ENCODE measurements around the gene CCNO. TPM values are rescaled to one million over a fixed set of nuclear protein-coding genes. Genes with fewer than 3 reads are reported as not detected.

CCNO gene, protein sequence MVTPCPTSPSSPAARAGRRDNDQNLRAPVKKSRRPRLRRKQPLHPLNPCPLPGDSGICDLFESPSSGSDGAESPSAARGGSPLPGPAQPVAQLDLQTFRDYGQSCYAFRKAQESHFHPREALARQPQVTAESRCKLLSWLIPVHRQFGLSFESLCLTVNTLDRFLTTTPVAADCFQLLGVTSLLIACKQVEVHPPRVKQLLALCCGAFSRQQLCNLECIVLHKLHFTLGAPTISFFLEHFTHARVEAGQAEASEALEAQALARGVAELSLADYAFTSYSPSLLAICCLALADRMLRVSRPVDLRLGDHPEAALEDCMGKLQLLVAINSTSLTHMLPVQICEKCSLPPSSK
- total RNA-seq (ENCODE audit: low replicate concordance) = 1.6 and 2.7 TPM in 2 replicates
- long read RNA-seq, partial matches to known transcripts = 0 of 1 reads
- long read RNA-seq, other reads (novel, unspliced or antisense) = 0 of 1 reads

DNA sequence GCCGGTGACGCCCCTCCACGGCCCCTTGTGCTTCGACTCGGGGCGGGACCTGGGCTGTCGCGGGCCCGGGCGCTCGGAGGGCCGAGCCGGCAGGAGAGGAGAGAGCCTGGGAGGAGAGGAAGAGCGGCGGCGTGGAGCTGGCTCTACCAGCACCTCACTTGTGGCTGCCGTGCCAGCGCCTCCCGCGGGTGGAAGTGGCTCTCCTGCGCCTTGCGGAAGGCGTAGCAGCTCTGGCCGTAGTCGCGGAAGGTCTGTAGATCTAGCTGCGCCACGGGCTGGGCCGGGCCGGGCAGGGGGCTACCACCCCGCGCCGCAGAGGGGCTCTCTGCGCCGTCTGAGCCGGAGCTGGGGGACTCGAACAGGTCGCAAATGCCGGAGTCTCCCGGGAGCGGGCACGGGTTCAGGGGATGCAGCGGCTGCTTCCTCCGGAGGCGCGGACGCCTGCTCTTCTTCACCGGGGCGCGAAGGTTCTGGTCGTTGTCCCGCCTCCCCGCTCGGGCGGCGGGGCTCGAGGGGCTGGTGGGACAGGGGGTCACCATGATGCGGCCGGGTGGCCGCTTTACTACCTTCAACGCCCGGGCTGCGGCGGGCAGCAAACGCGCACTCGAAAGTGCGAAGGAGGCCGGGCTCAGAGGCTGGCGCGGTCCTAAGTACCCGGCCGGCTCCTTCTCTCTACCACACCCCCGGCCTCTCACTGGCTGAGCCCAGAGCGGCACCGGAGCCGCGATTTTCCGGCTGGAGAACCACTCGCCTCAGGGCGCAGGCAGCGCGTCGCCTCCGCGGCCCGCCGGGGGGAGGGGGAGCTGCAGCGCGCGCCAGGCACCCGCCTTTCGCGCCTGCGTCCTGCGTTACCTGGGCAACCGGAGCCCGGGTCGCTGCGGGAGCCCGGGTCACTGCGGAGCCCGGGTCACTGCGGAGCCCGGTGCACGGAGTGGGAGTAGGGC is at the start of gene CCNO:
Gene CCNO, minus strand, starts transcription at position 624 of the 944 bp plus-strand sequence. Its CDS starts 85 bp downstream, at position 539.
- H3K4me1 Mint-ChIP-seq (ENCODE audit: unreplicated experiment) = peaks cover 5% of the 10 kb centered on the region
- peak within 1 kb of the TSS; percentile 63 for H3K27ac Mint-ChIP-seq
- no peaks in the 10 kb centered on the region for H3K36me3 Mint-ChIP-seq
- peaks cover 81% of the 10 kb centered on the region for H3K27me3 Mint-ChIP-seq
- H3K9me3 Mint-ChIP-seq = no peaks in the 10 kb centered on the region
- DNase-seq (ENCODE audit: extremely low spot score, unreplicated experiment) = peak; percentile 76
- TF ChIP-seq, protein P1, sequence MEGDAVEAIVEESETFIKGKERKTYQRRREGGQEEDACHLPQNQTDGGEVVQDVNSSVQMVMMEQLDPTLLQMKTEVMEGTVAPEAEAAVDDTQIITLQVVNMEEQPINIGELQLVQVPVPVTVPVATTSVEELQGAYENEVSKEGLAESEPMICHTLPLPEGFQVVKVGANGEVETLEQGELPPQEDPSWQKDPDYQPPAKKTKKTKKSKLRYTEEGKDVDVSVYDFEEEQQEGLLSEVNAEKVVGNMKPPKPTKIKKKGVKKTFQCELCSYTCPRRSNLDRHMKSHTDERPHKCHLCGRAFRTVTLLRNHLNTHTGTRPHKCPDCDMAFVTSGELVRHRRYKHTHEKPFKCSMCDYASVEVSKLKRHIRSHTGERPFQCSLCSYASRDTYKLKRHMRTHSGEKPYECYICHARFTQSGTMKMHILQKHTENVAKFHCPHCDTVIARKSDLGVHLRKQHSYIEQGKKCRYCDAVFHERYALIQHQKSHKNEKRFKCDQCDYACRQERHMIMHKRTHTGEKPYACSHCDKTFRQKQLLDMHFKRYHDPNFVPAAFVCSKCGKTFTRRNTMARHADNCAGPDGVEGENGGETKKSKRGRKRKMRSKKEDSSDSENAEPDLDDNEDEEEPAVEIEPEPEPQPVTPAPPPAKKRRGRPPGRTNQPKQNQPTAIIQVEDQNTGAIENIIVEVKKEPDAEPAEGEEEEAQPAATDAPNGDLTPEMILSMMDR (conservative IDR thresholded peaks at IDR 0.05) = no peak
- H3K4me3 Mint-ChIP-seq = peak within 1 kb of the TSS; percentile 92

DNA sequence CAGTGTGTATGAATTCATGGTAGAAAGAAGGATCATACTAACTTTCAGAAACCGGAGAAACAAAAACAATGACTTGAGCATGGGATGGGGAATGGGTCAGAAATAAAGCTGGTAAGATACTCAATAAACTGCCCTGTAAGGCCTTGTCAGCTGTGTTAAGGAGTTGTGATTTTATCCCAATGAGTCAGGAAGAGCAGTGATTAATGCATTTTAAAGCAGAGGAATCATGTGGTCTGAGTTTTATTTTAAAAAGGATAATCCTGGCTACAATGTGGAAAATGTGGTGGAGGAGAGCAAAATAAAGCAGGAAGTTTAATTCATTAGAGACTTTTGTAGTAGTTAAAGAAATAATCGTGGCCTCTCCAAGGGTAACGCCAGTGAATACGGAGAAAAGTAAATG is 45.4 kb upstream of the CCNO start:
- Mint-ChIP-seq H3K9me3 (no peaks in the 10 kb centered on the region), H3K27ac (no peak overlapping the region), H3K4me1 (ENCODE audit: unreplicated experiment) (no peaks in the 10 kb centered on the region), H3K27me3 (no peaks in the 10 kb centered on the region), H3K4me3 (no peak overlapping the region), H3K36me3 (peaks cover 8% of the 10 kb centered on the region)
- TF ChIP-seq, protein P1 (conservative IDR thresholded peaks at IDR 0.05) = no peak
- DNase-seq (ENCODE audit: extremely low spot score, unreplicated experiment) = no peak

DNA sequence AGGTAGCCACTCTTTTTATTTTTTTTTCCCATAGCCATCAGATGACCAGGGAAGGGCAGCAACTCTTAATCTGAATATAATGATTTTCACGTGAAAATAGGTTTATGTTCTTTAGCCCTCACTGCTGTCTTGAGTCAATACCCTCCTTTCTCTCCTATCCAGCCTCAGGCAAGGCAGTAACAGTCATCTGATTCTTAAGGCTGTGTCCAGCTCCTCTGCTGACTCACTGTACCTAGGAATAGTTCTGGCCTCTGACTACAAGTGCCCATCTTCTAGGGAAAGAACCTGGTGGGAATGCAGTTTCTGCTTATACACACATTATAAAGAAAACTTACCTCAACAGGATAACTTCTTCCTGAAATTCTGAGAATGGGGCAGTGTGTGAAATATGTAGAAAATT is 43.4 kb upstream of the CCNO start:
- DNase-seq (ENCODE audit: extremely low spot score, unreplicated experiment) = no peak
- H3K9me3 Mint-ChIP-seq = no peaks in the 10 kb centered on the region
- H3K4me1 Mint-ChIP-seq (ENCODE audit: unreplicated experiment) = no peaks in the 10 kb centered on the region
- H3K4me3 Mint-ChIP-seq = no peak overlapping the region
- TF ChIP-seq, protein P1 (conservative IDR thresholded peaks at IDR 0.05) = no peak
- H3K27ac Mint-ChIP-seq = no peak overlapping the region
- H3K27me3 Mint-ChIP-seq = no peaks in the 10 kb centered on the region
- H3K36me3 Mint-ChIP-seq = peaks cover 14% of the 10 kb centered on the region

DNA sequence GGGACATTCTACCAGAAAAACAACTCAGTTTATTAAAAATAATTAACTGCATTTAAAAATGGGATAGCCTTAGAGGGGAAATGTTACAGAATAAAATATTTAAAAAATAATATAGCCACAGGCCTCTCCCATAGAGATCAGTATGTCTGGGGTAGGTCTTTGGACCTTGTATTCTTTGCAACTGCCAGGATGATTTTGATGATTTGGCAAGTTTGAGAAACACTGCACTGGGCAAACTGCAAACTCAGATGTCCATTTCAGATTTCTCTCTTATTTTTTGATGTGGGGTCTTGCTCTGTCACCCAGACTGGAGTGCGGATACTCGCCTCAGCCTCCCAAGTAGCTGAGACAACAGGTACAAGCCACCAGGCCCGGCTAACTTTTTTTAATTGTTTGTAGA is 24.9 kb upstream of the CCNO start:
- Mint-ChIP-seq H3K27me3 (no peaks in the 10 kb centered on the region), H3K4me1 (ENCODE audit: unreplicated experiment) (no peaks in the 10 kb centered on the region), H3K36me3 (peaks cover 10% of the 10 kb centered on the region), H3K27ac (no peak overlapping the region), H3K4me3 (no peak overlapping the region), H3K9me3 (no peaks in the 10 kb centered on the region)
- TF ChIP-seq, protein P1 (conservative IDR thresholded peaks at IDR 0.05) = no peak
- no peak for DNase-seq (ENCODE audit: extremely low spot score, unreplicated experiment)

DNA sequence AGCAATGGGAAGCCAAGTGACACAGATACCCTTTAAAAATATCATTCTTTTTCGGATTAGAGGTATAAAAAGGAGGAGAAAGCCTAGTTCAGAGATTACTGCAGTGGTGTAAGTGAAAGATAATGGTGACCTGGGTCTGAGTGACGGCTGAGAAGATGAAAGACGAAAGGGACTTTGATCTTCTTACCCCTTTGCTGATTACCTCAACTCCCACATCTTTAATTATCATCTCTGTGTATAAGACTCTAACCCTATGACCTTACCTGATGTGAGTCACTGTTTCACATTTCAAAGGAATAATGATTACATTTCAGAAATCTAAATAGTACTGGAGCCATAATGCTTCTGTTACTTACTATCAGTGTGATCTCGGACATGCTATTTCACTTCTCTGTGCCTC is 21.4 kb upstream of the CCNO start:
- no peak for DNase-seq (ENCODE audit: extremely low spot score, unreplicated experiment)
- H3K36me3 Mint-ChIP-seq = peaks cover 3% of the 10 kb centered on the region
- TF ChIP-seq, protein P1 (conservative IDR thresholded peaks at IDR 0.05) = no peak
- no peak overlapping the region for H3K4me3 Mint-ChIP-seq
- no peaks in the 10 kb centered on the region for H3K27me3 Mint-ChIP-seq
- no peaks in the 10 kb centered on the region for H3K9me3 Mint-ChIP-seq
- no peak overlapping the region for H3K27ac Mint-ChIP-seq
- no peaks in the 10 kb centered on the region for H3K4me1 Mint-ChIP-seq (ENCODE audit: unreplicated experiment)

Data from type B pancreatic cell (in vitro differentiated cells).